ENCODE data around the gene EMD.

Gene EMD

GRCh38 chrX:154348114-154348531, 31.0 kb upstream of the EMD start:
- TF ChIP-seq, protein P1, sequence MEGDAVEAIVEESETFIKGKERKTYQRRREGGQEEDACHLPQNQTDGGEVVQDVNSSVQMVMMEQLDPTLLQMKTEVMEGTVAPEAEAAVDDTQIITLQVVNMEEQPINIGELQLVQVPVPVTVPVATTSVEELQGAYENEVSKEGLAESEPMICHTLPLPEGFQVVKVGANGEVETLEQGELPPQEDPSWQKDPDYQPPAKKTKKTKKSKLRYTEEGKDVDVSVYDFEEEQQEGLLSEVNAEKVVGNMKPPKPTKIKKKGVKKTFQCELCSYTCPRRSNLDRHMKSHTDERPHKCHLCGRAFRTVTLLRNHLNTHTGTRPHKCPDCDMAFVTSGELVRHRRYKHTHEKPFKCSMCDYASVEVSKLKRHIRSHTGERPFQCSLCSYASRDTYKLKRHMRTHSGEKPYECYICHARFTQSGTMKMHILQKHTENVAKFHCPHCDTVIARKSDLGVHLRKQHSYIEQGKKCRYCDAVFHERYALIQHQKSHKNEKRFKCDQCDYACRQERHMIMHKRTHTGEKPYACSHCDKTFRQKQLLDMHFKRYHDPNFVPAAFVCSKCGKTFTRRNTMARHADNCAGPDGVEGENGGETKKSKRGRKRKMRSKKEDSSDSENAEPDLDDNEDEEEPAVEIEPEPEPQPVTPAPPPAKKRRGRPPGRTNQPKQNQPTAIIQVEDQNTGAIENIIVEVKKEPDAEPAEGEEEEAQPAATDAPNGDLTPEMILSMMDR (IDR thresholded peaks at IDR 0.05; ENCODE audit: control extremely low read depth, extremely low read depth, low read depth, missing control alignments) = no peak
- POLR2A ChIA-PET = no interaction called here
- CTCF ChIA-PET = no interaction called here
- DNase-seq (ENCODE audit: extremely low spot score) = no peak

DNA sequence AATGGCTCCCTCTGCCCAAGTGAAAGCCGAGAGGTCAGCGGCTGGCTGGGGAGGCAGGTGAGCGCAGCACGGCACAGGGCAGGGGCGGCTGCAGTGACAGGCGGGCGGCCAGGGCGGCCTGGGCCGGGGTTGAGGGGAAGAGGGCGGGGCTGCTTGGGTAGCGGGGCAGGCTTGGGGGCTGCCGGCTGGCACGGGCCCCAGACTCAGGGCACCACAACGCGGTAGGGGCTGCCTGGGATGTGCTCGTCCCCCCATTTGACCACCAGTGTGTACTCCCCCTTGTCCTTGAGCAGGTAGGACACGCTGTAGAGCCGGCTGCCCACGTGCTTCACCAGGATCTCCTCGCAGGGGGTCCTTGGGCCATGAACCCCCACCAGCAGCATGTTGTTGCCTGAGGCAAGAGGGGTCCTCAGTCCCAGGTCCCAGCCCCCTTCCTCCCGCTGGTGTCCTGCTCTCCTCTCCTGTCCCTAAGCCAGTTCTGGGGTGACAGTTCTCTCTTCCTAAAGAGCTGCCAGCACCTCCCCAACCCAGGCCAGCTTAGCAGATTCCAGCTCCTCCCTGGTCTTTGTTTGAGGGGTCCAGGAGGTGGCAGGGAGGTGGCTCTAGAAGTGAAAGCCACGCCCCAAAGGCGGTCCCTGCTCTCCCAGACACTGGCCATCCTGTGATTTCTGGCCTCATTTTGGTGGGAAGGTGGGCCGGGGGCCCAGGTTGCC, 30.3 kb upstream of the EMD start:
- TF ChIP-seq, protein P1 (IDR thresholded peaks at IDR 0.05; ENCODE audit: control extremely low read depth, extremely low read depth, low read depth, missing control alignments) = no peak
- no peak for DNase-seq (ENCODE audit: extremely low spot score)
- POLR2A ChIA-PET = no interaction called here
- CTCF ChIA-PET = no interaction called here

- DNase-seq (ENCODE audit: extremely low spot score) = no peak
- ChIA-PET POLR2A (no interaction called here), CTCF (no interaction called here)
- TF ChIP-seq, protein P1 (IDR thresholded peaks at IDR 0.05; ENCODE audit: control extremely low read depth, extremely low read depth, low read depth, missing control alignments) = no peak
These were observed 29.6 kb upstream of the EMD start for GRCh38 chrX:154349359-154349935.

DNA sequence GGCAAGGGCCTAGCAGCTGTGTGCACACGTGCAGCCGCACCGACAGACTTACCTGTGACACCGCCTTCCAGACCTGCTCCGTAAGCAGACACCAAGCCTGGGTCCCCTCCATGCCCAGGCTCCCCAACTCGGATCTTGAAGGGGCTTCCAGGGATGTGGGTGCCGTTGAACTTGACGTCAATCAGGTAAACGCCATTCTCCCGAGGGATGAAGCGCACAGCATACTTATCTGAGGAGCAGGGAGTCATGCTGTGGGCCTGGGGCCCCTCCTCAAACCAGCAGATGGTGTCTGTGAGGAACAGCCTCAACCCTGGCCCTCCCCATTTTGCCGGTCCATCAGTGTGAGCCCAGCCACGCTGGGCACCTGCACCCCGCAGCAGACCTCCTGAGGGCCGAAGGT, 29.1 kb upstream of the EMD start:
- POLR2A ChIA-PET = no interaction called here
- CTCF ChIA-PET = no interaction called here
- no peak for DNase-seq (ENCODE audit: extremely low spot score)
- TF ChIP-seq, protein P1 (IDR thresholded peaks at IDR 0.05; ENCODE audit: control extremely low read depth, extremely low read depth, low read depth, missing control alignments) = no peak

DNA sequence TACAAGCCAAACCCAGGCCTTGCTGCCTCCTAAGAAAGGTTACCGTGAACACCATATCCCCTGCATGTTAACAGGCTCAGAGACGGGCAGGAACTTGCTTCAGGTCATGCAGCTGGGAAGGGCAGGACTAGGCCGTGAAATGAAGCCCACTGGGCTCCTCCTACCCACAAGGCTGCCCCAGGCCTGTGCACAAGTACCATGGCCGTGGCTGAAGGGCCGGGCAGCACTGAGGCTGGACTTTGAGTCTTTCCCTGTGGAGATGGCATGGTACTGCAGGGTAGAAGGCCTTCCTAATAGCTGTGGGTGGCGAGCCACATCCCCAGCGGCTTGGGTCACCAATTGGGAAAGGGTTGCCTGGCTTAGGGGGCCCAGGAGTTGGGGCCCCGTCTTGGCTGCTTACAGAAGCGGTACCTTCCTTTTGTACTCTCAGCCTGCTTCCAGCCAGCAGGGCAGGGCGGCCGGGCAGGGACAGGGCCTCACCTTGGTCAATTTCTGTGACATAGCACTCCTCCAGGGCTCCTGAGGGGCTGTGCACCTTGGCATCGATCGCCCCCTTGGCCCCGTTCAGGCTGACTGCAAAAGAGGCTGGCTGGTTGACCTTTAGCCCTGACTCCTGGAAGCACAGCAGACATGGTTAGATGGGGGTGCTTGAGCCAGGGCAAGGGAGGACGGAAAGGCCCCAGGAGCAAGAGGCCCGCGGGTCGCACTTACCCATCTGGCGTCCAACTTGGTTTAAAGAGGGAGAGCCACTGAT, 28.5 kb upstream of the EMD start:
- CTCF ChIA-PET = no interaction called here
- DNase-seq (ENCODE audit: extremely low spot score) = no peak
- POLR2A ChIA-PET = no interaction called here
- TF ChIP-seq, protein P1 (IDR thresholded peaks at IDR 0.05; ENCODE audit: control extremely low read depth, extremely low read depth, low read depth, missing control alignments) = no peak

DNA sequence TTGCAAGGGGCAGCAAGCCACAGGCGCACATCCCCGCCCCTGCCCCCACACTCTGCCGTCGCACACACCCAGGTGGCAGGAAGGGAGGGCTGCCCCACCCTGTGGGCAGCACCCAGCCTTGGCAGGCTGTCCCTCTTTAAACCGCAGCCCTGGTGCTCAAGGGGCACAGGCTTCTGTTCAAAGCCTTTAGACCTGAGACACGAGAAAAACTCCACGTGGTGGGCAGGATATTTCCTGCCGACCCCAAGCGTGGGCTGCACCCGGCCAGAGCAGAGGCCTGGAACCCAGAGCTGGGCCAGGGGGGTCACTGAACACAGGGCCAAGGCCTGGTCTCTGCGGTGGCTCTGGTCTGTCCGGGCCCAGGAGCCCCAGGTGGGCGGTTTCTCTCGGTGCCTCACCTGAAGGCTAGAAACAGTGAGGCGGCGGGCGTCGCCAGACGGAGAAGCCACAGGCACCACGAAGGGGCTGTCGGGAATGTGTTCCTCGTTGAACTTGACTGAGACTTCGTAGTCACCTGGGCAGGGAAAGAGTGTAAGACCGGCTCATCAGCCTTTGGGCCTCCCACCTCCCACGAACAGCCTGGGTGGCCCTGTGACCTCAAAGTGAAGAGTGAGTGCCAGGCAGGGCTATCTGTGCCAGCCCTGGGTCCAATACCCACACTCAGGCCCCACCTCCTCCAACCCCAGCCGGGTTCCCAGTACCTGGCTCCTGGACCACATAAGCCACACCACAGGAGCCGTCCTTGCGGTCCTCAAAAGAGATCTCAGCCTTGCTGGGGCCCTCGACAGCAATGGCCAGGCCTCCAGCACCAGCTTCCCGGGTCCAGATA, 27.7 kb upstream of the EMD start:
- POLR2A ChIA-PET = no interaction called here
- DNase-seq (ENCODE audit: extremely low spot score) = no peak
- CTCF ChIA-PET = no interaction called here
- TF ChIP-seq, protein P1 (IDR thresholded peaks at IDR 0.05; ENCODE audit: control extremely low read depth, extremely low read depth, low read depth, missing control alignments) = no peak
